Measurements from ENCODE around the gene CACTIN. TPM values are rescaled to one million over a fixed set of nuclear protein-coding genes. Genes with fewer than 3 reads are reported as not detected.

Gene CACTIN
- total and polyA plus RNA-seq, 9 donors = 2.7 to 39.1 (median 28.8) TPM

DNA sequence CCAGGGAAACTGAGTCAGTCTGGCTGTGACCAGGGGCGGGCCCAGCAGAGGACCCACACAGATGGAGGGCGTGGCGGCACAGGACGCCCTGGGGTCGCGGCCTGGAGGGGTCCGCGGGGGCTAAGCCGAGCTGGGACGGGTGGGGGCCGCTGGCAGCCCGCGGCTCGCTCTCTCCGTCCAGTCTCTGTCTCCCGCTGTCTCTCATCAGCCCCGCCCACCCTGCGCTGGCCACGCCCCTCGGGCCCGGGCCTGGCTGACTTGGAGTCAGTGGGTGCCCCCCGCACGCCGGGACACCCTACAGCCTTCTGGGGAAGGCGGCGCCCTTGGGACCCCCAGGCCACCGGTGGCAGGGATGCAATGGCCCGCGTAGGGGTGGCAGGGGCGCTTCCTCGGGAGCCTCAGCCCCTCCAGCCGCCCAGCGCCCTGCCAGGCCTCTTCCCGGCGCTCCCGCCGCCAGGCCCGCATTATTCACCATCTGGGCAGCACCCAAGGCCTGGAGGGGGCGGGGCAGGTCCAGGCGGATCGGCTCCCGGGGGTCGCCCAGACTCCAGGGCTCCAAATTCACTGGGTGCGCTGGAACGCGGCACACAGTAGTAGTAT lies 19.8 kb downstream of the CACTIN start, which contains the start of gene TBXA2R:
Gene TBXA2R (minus strand): TSS at position 186 of the 600 bp plus-strand sequence. CDS start 6,241 bp downstream, outside the sequence.
- Histone ChIP-seq H3K27ac (peak within 1 kb of the TSS; percentile 21 to 53), H3K27me3 (no peaks in the 10 kb centered on the region), H3K4me3 (peak within 1 kb of the TSS; percentile 54), H3K36me3 (no peaks in the 10 kb centered on the region), H3K4me1 (ENCODE audit: insufficient read depth) (peaks cover 9% of the 10 kb centered on the region), H3K9me3 (no peaks in the 10 kb centered on the region)
- intact Hi-C loops (cut with DNase I) = no loop called here
- DNase-seq = peak; percentile 85 to 91 (median 88)
- TF ChIP-seq POLR2A (IDR thresholded peaks at IDR 0.05) (no peak), EP300 (IDR thresholded peaks at IDR 0.05) (no peak)
- TF ChIP-seq, protein P1, sequence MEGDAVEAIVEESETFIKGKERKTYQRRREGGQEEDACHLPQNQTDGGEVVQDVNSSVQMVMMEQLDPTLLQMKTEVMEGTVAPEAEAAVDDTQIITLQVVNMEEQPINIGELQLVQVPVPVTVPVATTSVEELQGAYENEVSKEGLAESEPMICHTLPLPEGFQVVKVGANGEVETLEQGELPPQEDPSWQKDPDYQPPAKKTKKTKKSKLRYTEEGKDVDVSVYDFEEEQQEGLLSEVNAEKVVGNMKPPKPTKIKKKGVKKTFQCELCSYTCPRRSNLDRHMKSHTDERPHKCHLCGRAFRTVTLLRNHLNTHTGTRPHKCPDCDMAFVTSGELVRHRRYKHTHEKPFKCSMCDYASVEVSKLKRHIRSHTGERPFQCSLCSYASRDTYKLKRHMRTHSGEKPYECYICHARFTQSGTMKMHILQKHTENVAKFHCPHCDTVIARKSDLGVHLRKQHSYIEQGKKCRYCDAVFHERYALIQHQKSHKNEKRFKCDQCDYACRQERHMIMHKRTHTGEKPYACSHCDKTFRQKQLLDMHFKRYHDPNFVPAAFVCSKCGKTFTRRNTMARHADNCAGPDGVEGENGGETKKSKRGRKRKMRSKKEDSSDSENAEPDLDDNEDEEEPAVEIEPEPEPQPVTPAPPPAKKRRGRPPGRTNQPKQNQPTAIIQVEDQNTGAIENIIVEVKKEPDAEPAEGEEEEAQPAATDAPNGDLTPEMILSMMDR (IDR thresholded peaks at IDR 0.05) = peak in 1 of 3 donors; percentile 4
- 0 to 2% (median 1%) methylated on average over 29 to 46 of the region's 46 CpGs for WGBS, 3 donors

DNA sequence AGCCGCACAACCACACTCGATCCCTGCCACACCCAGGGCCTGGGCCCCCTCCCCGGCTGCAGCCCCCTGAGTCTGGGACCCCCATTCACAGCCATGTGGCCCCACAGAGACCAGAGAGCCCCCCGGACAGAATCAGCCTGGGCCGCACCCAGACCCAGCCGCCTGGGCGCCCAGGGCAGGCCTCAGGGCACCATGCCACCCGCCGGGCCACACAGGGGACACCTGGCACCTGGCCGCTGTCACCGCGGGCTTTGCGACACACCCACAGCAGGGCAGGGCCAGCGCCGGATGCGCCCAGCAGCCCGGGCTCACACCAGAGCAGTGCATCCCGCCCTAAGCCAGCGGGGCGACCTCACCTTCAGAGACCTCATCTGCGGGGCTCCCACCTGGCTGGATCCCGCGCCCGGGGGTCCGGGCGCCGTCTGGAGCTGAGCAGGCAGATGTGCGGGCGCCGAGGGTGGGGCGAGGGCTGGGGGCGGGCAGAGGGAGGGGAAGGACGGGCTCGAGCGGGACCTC lies 20.4 kb downstream of the CACTIN start:
- H3K27me3 ChIP-seq = no peaks in the 10 kb centered on the region
- 6 to 9% (median 8%) methylated on average over 7 to 35 of the region's 35 CpGs for WGBS, 3 donors

DNA sequence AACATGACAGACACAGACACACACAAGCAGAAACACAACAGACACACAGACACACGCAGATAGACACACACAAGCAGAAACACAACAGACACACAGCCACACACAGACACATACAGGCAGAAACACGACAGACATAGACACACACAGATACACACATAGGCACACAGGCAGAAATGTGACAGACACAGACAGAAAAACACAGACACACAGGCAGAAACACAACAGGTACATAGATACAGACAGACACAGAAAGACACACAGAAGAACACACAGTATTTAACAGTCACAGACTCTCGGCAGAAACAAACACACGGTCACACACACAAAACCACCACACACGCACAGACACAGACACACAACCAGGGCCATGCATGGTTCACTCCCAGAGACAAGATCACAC lies 20.8 kb downstream of the CACTIN start:
- Histone ChIP-seq H3K4me1 (ENCODE audit: insufficient read depth) (peaks cover 9% of the 10 kb centered on the region), H3K27ac (no peak overlapping the region), H3K36me3 (no peaks in the 10 kb centered on the region), H3K4me3 (peak overlapping the region; percentile 54), H3K27me3 (no peaks in the 10 kb centered on the region), H3K9me3 (no peaks in the 10 kb centered on the region)
- no peak for DNase-seq
- intact Hi-C loops (cut with DNase I) = no loop called here
- no peak for TF ChIP-seq EP300 (IDR thresholded peaks at IDR 0.05)
- TF ChIP-seq POLR2A (IDR thresholded peaks at IDR 0.05) = no peak
- TF ChIP-seq, protein P1 (IDR thresholded peaks at IDR 0.05) = no peak
- WGBS, 3 donors = 43 to 62% (median 58%) methylated on average over 5 of the region's 5 CpGs

More for the DNA sequence above, 20.4 kb downstream of the CACTIN start:
- Histone ChIP-seq H3K36me3 (no peaks in the 10 kb centered on the region), H3K27ac (peak overlapping the region in 1 of 2 donors; percentile 53), H3K4me1 (ENCODE audit: insufficient read depth) (peaks cover 9% of the 10 kb centered on the region), H3K9me3 (no peaks in the 10 kb centered on the region), H3K4me3 (peak overlapping the region; percentile 54)
- TF ChIP-seq EP300 (IDR thresholded peaks at IDR 0.05) = no peak
- TF ChIP-seq POLR2A (IDR thresholded peaks at IDR 0.05) = no peak
- TF ChIP-seq, protein P1 (IDR thresholded peaks at IDR 0.05) = no peak
- intact Hi-C loops (cut with DNase I) = no loop called here
- DNase-seq = peak in 3 of 5 donors; percentile 32 to 61 (median 46)

DNA sequence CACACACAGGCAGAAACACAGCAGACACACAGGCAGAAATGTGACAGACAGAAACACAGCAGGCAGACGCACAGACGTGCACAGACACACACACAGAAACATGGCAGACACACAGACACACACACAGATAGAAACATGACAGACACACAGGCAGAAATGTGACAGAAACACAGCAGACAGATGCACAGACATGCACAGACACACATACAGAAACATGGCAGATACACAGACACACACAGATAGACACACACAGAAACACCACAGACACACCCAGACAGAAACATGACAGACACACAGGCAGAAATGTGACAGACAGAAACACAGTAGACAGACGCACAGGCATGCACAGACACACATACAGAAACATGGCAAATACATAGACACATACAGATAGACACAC lies 21.2 kb downstream of the CACTIN start:
- DNase-seq = no peak
- H3K4me3 ChIP-seq = no peak overlapping the region
- no peaks in the 10 kb centered on the region for H3K9me3 ChIP-seq
- no peaks in the 10 kb centered on the region for H3K27me3 ChIP-seq
- TF ChIP-seq, protein P1 (IDR thresholded peaks at IDR 0.05) = no peak
- no peak for TF ChIP-seq POLR2A (IDR thresholded peaks at IDR 0.05)
- TF ChIP-seq EP300 (IDR thresholded peaks at IDR 0.05) = no peak
- H3K4me1 ChIP-seq (ENCODE audit: insufficient read depth) = peaks cover 9% of the 10 kb centered on the region
- H3K36me3 ChIP-seq = no peaks in the 10 kb centered on the region
- intact Hi-C loops (cut with DNase I) = no loop called here
- WGBS, 3 donors = 68 to 85% (median 85%) methylated on average over 3 of the region's 3 CpGs
- H3K27ac ChIP-seq = no peak overlapping the region
